GM12878 (cell line): Measurements from ENCODE around the gene IQCH. TPM values are rescaled to one million over a fixed set of nuclear protein-coding genes. Genes with fewer than 3 reads are reported as not detected.

Experiments used
- ATAC-seq: fragments of 200-7000 bp; cut with Tn5 transposase; 3 replicates; pipeline ENCODE4 v1.9.1; 2020; ENCODE audit warnings: mild to moderate bottlenecking, moderate library complexity
- BruUV-seq: library from RNA; stranded (reverse); fragments of 400-500 nt; replicated peaks from 2 replicates; lab custom pipeline; 2021; lab: Mats Ljungman, UMichigan
- CTCF ChIA-PET: fragments of 300-600 bp; sonication (Branson Sonifier 250); formaldehyde crosslinking; extraction: SDS; loops from one replicate; lab custom pipeline; 2021; ENCODE audit warnings: inconsistent platforms; lab: Yijun Ruan, JAX
- POLR2A ChIA-PET: fragments of 350-600 bp; formaldehyde crosslinking; extraction: SDS; loops from one replicate; lab custom pipeline; 2021; ENCODE audit warnings: inconsistent platforms; lab: Charles Lee
- RAD21 ChIA-PET: fragments of 300-600 bp; sonication (Branson Sonifier 250); formaldehyde crosslinking; loops from one replicate; lab custom pipeline; 2023; ENCODE audit warnings: antibody characterized with exemption; ENCODE audit not compliant: unreplicated experiment; lab: Charles Lee
- SMC1A ChIA-PET: fragments of 300-600 bp; sonication (Branson Sonifier 250); formaldehyde crosslinking; loops from one replicate; lab custom pipeline; 2023; ENCODE audit not compliant: unreplicated experiment, uncharacterized antibody; lab: Charles Lee
- DNase-seq: peaks from one replicate; pipeline ENCODE4 v3.0.0-alpha.2; 2011; ENCODE audit warnings: low read depth, low spot score
- FAIRE-seq: peaks from 3 replicates; lab custom pipeline; 2011; peaks lifted over from hg19 to GRCh38; lab: Jason Lieb, UNC
- H2AFZ ChIP-seq: 2 replicates; pipeline ENCODE4 v1.6.0; 2011; ENCODE audit warnings: low read depth, low read length, control low read depth; ENCODE audit not compliant: control insufficient read depth
- H3K27ac ChIP-seq: 2 replicates; pipeline ENCODE4 v1.5.1; 2011; ENCODE audit warnings: control low read depth; ENCODE audit not compliant: control insufficient read depth, insufficient read depth
- H3K27me3 ChIP-seq, 2 experiments: replicated peaks in 1 of 2; 2 replicates each; pipeline versions ENCODE4 v1.6.0 to v1.6.1; 2011; ENCODE audit warnings: low read length in 1 of 2; ENCODE audit not compliant: control insufficient read depth in 2 of 2, insufficient read depth in 2 of 2
- H3K36me3 ChIP-seq, 2 experiments: 2 replicates each; pipeline ENCODE4 v1.5.1; 2011; ENCODE audit warnings: low read length in 1 of 2; ENCODE audit not compliant: control insufficient read depth in 2 of 2, insufficient read depth in 2 of 2
- H3K4me1 ChIP-seq: 2 replicates; pipeline ENCODE4 v1.6.1; 2011; ENCODE audit warnings: mild to moderate bottlenecking, low read length, moderate library complexity, mixed read lengths; ENCODE audit not compliant: control insufficient read depth, insufficient read depth
- H3K4me2 ChIP-seq: 2 replicates; pipeline ENCODE4 v1.6.0; 2011; ENCODE audit warnings: control low read depth; ENCODE audit not compliant: control insufficient read depth, insufficient read depth
- H3K4me3 ChIP-seq: fragments of 200-600 bp; sonication (generic); 2 replicates; pipeline ENCODE4 v1.5.1; 2016
- H3K79me2 ChIP-seq: 2 replicates; pipeline ENCODE4 v1.6.0; 2011; ENCODE audit warnings: low read length; ENCODE audit not compliant: control insufficient read depth, insufficient read depth
- H3K9ac ChIP-seq: 2 replicates; pipeline ENCODE4 v1.8.0; 2011; ENCODE audit warnings: low read length, control low read depth, mixed read lengths; ENCODE audit not compliant: control insufficient read depth, insufficient read depth
- H3K9me3 ChIP-seq: replicated peaks from 3 replicates; pipeline ENCODE4 v1.5.1; 2011; ENCODE audit warnings: mild to moderate bottlenecking, low read length; ENCODE audit not compliant: control insufficient read depth, insufficient read depth
- H4K20me1 ChIP-seq: 2 replicates; pipeline ENCODE4 v1.6.0; 2011; ENCODE audit not compliant: control insufficient read depth, insufficient read depth
- ATF2 ChIP-seq: IDR thresholded peaks from 2 replicates; pipeline ENCODE4 v1.6.1; 2012; ENCODE audit warnings: low read length, inconsistent platforms
- BCL11A ChIP-seq: IDR thresholded peaks from 2 replicates; pipeline ENCODE4 v1.6.1; 2011; ENCODE audit warnings: low read depth, low read length
- MTA2 ChIP-seq: fragments of 450-650 bp; IDR thresholded peaks from 2 replicates; pipeline ENCODE4 v1.6.1; 2016; ENCODE audit warnings: low read depth, mild to moderate bottlenecking, moderate library complexity
- SREBF2 ChIP-seq: IDR thresholded peaks from 2 replicates; pipeline ENCODE4 v1.6.1; 2012; ENCODE audit warnings: mild to moderate bottlenecking, low read length
- TBL1XR1 ChIP-seq: IDR thresholded peaks from 2 replicates; pipeline ENCODE4 v1.6.1; 2012; ENCODE audit warnings: low read depth, low read length, improper control_type of control experiment
- WGBS: methylation state at CpG from one replicate; pipeline ENCODE4 v1.1.6; 2016; ENCODE audit warnings: low lambda C conversion rate; ENCODE audit not compliant: insufficient replicate concordance, insufficient coverage; ENCODE audit errors: missing lambda C conversion rate; 5-methylcytosine and 5-hydroxymethylcytosine counted together
- in situ Hi-C: fragments of 300-500 bp; cut with MboI; formaldehyde crosslinking; loops from 9 replicates; pipeline ENCODE4 v1.14.3; 2018; ENCODE audit warnings: mixed read lengths
- intact Hi-C: fragments of 100-400 bp; cut with micrococcal nuclease; formaldehyde crosslinking; loops from one replicate; pipeline ENCODE4 v1.14.2; 2022; ENCODE audit not compliant: unreplicated experiment
- polyA plus RNA-seq, 11 experiments: library from polyadenylated mRNA; depleted of rRNA in 4 of 11; unstranded in 6 of 11; stranded (reverse) in 5 of 11; fragments of >200 nt; fragmentation: Nextera tagmentation in 4 of 11; fragmentation: Illumina TruSeq in 1 of 11; extraction: Ambion mirVana in 4 of 11; extraction: Trizol in 1 of 11; gene quantifications; 1 replicate in 1 of 11; 2 replicates in 10 of 11; pipeline versions ENCODE4 v1.2.1 to v1.2.3, GENCODE V29; 2011 to 2016; ENCODE audit warnings: inconsistent platforms in 2 of 11, missing spikeins in 2 of 11, low read depth in 1 of 11
- total RNA-seq, 4 experiments: library from RNA; depleted of rRNA in 3 of 4; stranded (reverse); fragments of >200 nt in 3 of 4; fragmentation: Illumina TruSeq in 1 of 4; extraction: Trizol in 1 of 4; gene quantifications; 2 replicates each; pipeline versions ENCODE4 v1.2.1 to v1.2.3, GENCODE V29; 2013 to 2021

IQCH gene
- total and polyA plus RNA-seq, 10 of the 15 experiments (the other 5 are each of a cell fraction or from before 2014, with no cell fraction given), result 0.29 to 1.3 (median 0.99) TPM

- CTCF ChIA-PET, result no interaction called here
- SMC1A ChIA-PET, result interaction anchor here (1.5 kb wide), 1 partner anchor 10 kb away, joined by 3 read pairs; no protein-coding TSS in a partner anchor
- RAD21 ChIA-PET, result no interaction called here
- no TSS peak for BruUV-seq
- Histone ChIP-seq H3K9me3 (no peaks in the 10 kb centered on the region), H2AFZ (no peak overlapping the region), H3K27me3 (no peaks in the 10 kb centered on the region; a peak in 1 of 4 replicates), H3K4me2 (no peak overlapping the region), H3K79me2 (no peaks in the 10 kb centered on the region), H3K4me3 (no peak overlapping the region), H3K9ac (no peak overlapping the region), H3K36me3 (no peaks in the 10 kb centered on the region), H3K4me1 (no peaks in the 10 kb centered on the region), H4K20me1 (no peaks in the 10 kb centered on the region), H3K27ac (no peak overlapping the region)
- ATAC-seq, result no peak
- no peak for DNase-seq
- no peak for FAIRE-seq
- no peak for TF ChIP-seq SREBF2
- in situ Hi-C loops (no loop called here), intact Hi-C loops (no loop called here)
- WGBS, result 33% methylated on average over 1 of the region's 1 CpG
- POLR2A ChIA-PET, result no interaction called here
Measured at GRCh38 chr15:67406257-67406861, 151.8 kb downstream of the IQCH start.

GRCh38 chr15:67407786-67408185 lies 153.2 kb downstream of the IQCH start:
- DNase-seq, result no peak
- TF ChIP-seq ATF2 (no peak), MTA2 (peak; percentile 69), TBL1XR1 (no peak), BCL11A (no peak)
- H3K4me2 ChIP-seq, result no peak overlapping the region
- H3K27me3 ChIP-seq, result no peaks in the 10 kb centered on the region; a peak in 1 of 4 replicates
- intact Hi-C loops (no loop called here), in situ Hi-C loops (no loop called here)
- no peak overlapping the region for H3K27ac ChIP-seq
- no peaks in the 10 kb centered on the region for H4K20me1 ChIP-seq
- POLR2A ChIA-PET, result no interaction called here
- no peaks in the 10 kb centered on the region for H3K79me2 ChIP-seq
- no peaks in the 10 kb centered on the region for H3K9me3 ChIP-seq
- no peaks in the 10 kb centered on the region for H3K4me1 ChIP-seq
- no peak overlapping the region for H2AFZ ChIP-seq
- RAD21 ChIA-PET, result interaction anchor here (1.0 kb wide), 1 partner anchor 12 kb away, joined by 3 read pairs; no protein-coding TSS in a partner anchor
- H3K36me3 ChIP-seq, result no peaks in the 10 kb centered on the region
- CTCF ChIA-PET, result no interaction called here
- H3K9ac ChIP-seq, result no peak overlapping the region
- no peak for ATAC-seq
- 87% methylated on average over 8 of the region's 8 CpGs for WGBS
- SMC1A ChIA-PET, result interaction anchor here (1.0 to 1.3 kb wide), 2 partner anchors 19 to 93 kb away, joined by 3 read pairs; no protein-coding TSS in a partner anchor
- no TSS peak for BruUV-seq
- H3K4me3 ChIP-seq, result no peak overlapping the region
- no peak for FAIRE-seq
